Activated T-cell treated with anti-CD3 and anti-CD28 coated beads for 48 hours (primary cell): ENCODE results near the gene SLAMF9.

Experiments used
- DNase-seq: peaks from one replicate; pipeline ENCODE4 v3.0.0-alpha.2; 2020; ENCODE audit warnings: low read depth

The SLAMF9 gene

DNA sequence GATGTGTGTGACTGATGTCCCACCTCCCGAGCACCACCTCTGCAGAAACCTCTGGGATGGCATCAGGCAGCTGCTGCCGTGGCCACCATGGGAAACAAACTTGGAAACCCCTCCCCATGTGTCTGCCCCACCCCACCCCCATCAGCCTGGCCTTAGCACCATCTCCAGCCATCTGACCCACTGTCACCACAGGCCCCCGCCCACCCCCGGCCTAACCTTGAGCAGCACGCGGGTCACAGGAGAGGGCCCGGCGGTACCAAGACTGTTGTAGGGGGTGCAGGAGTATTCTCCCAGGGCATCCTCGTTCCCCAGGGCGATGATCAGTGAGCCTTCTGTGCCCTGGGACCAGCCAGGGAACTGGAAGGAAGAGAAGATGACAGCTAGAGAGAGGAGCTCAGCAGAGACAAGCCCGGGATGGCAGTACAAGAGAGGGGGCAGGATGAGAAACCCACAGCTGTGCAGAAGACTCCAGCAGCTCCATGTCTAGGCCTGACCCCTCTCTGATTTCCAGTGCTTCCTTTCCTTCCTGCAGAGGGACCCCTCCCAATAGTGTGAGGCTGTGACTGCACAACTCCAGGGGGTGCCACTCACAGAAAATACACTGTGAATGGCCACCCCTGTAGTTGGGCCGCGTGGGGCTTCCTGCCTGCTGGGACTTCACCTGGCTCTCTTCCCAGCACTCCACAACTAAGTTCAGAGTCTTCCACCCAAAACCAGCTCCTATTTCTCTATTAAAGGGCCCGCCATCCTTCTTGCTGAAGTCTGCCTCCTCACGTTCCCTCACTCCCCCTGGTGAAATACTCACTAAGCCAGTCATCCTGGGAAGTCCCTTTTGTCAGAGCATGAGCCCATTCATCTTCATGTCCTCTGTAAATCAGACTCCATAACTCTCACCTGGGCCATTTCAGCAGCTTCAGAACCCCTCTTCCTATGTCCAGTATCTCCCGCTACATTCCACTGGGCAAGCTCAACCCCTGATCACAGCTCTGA, 21.4 kb downstream of the SLAMF9 start:
- no peak for DNase-seq

DNA sequence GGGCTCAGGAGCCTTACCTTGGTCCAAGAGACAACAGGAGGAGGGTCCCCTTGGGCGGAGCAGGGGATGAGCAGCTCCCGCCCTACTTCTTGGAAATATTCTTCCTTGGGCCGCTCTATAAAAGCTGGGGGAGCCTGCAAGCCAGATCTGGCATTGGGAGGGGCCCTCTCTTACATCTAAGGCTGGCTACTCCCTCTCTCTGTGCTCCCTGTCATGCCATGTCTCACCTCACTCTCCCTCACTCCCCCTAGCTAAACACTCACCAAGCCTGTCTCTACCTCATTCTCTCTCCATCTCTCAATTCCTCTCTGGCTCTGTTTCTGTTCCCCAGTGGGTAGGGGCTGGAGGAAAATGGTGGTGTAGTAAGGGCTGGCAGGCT, 22.3 kb downstream of the SLAMF9 start:
- no peak for DNase-seq

DNA sequence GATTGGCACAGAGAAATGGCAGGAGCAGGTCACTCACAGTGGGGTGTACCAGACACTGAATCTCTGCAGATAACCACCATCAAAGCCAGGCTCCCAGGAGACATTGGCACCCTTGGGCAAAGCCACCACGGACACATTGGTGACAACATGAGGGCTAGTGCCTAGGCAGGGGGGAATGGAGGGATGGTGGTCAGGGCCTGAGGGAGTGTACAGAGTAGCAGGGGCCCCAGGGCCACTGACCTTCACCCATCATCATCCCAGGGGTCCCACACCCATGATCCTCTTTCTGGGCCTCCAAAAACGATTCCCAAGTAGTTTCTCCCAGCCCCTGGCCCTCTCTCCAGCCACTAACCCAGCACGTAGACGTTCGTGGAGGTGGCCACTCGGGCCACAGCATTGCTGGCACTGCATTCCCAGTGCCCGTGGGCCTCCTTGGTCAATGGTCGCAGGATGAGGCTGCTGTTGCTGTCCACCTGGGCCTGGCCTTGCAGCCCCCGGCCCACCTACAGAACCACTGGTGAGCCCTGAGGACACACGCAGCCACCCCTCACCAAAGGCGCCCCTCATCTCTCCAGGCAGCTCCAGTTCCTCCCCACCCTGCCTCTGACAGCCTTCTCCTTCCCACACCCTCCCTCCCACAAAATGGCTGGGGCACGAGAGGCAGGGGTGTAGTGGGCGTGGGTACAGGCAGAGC, 22.8 kb downstream of the SLAMF9 start:
- no peak for DNase-seq

DNA sequence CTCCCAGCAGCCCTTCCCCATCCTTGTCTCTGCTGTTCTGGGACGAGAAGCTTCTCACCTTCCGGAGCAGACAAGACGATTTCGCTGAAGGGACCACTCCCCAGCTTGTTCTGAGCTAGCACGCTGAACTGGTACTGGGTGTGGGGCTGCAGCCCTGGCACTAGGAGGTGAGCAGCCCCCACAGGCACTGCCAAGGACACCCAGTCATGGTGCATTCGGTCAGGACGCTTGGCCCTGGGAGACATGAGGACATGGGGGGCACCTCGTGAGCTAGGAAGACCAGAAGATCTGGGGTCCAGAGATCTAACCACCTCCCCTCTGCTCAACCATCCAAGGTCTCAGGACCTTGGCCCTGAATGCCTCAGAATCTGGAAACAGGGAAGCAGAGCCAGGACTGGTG, 23.4 kb downstream of the SLAMF9 start:
- no peak for DNase-seq

DNA sequence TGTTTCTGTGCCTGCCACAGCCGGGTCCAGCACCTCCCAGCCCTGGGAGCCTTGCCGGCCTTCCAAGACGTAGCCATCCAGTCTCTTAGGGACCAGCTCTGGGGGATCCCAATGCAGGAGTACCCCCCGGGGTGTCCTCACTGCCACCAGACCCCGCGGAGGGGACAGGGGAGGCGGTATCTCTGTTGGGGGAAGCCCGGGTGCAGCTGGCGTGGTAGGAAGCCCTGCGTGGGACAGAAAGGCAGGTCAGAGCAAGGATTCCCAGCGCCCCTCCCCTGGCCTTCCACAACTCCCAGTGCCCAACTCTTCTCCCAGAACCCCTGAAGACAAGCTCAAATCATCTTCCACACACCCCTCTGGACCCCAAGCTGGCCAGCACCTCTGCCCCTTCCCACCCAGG, 23.8 kb downstream of the SLAMF9 start:
- DNase-seq: no peak

DNA sequence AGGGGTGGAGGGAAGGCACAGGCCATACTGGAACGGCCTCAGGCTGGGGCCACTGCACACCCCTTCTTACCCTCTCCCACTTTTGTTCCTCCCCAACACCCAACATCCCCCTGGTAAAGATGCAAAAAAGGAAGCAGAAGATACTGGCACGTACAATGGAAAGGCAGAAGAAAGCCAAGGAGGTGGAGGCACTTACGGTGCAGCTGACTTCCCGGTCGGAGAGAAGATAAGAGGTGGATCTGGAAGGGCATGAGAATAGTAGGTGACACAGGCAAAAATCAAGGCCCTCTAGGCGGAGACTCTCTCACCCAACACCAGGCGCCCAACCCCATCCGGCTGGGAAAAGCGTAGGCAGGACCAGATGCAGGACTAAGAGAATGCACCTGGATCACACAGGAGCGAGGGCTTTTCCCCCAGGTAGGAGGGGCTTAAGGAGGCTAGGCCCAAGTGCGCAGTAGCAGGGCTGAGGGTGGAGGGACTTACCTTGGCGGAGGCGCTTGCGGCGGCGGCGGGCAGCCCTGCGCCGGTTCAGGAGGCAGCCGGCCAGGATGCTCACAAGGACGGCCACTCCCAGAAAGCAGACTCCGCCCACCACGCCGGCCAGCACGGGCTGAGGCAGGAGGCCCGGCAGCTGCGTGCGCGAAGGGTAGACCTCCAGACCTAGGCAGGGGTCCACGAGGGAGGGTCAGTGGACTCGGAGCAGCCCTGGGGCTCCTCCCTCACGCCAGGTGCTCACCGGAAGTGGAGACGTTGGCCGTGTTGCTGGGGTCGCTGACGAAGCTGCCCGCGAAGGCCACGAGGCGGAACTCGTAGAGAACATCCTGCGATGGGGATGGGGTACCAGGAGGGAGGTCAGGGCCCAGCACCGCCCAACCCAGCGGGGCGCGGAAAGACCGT, 24.6 kb downstream of the SLAMF9 start:
- no peak for DNase-seq

DNA sequence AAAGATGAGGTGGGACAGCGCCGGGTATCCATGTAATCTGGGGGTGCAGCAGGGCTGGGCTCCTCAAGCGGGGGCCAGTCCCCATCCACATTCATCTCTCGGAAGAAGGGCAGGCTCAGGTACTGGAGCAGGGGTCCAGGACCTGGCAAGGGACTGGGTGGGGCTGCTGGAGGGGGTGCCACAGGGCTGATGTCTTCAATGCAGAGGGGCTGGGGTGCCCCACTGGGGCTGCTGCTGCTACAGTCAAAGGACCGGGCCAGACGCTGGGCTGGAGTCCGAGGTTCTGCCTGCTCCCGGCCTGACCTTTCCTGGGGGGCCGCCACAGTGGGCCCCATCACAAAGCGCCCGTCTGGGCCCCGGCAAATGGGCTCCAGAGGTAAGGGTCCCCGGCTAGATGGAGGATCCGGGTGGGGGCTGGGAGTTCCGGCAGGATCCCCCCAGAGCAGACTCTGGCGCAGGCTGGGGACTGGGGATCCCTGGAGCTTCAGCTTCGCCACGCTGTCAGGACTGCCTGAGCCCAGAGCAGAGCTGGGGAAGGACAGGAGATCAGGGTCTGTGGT, 25.5 kb downstream of the SLAMF9 start:
- DNase-seq: no peak

DNA sequence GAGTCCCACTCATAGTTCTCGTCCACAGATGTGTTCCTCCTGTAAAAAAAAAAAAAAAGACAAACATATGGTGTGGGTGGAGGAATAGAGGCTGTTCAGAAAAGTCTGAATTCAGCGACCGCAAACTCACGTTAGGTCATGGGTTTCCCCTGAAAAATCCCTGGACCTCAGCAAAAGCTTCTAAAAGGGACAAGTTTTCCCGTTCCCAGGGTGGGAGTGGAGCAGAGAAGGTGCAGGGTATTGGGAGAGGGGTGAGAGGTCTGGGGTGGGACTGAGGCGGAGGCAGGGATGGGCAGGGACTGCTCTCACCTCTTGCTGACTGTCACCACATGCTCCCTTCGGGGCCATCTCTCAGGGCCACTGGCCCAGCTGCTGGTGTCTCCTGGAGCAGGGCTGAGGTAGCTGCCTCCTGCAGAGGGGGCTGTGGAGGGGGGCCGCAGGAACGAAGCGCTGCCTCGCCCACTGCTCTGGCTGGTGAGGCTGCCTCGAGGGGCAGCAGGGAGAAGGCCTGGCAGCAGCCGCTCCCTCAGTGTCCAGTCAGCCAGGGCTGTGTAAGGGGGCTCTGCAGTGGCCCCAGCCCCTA, 26.1 kb downstream of the SLAMF9 start:
- no peak for DNase-seq

DNA sequence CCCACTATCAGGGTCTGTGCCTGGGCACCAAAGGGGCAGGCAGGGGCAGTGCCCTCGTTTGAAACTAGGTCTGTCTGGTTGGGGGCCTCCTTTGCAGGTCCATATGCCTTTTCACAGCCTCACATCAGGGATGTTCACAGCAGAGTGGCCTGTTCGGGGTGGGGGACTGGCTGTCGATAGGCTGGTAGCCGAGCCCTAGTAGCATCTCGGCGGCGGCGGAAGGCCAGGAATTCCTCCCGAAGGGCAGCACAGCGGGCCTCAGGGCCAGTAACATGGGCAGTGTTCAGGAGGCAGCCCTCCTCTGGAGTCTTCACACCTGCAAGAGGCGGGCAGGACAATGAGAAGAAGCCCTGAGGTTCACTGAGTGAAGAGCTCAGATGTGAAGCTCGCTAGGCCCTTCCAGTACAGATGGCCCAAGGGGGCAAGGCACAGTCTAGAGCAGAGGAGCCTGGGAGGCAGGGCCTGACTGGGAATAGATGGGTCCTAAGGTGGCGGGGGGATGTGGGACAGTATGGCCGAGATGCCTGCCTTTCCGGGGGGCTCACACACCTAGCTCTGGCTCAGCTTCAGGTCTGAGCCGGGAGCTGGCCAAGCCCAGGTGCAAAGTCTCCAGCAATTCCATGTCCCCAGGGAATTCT, 26.7 kb downstream of the SLAMF9 start:
- no peak for DNase-seq

DNA sequence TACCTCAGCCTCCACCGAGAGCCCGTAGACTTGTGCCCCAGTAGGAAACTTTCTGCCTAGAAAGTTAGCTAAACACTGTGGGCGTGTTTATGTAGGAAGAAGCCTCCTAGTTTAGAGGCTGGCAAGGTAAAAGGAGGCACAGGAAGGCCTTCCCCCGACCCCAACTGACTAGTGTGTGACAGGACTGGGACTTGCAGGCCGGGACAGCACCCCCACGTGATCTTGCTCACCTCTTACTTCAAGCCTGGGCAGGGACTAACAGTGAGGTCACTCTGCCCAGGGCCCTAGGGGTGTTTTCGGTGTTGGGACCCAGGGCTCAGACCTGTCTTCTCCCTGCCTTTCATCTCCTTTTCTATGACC, 28.3 kb downstream of the SLAMF9 start:
- no peak for DNase-seq

DNA sequence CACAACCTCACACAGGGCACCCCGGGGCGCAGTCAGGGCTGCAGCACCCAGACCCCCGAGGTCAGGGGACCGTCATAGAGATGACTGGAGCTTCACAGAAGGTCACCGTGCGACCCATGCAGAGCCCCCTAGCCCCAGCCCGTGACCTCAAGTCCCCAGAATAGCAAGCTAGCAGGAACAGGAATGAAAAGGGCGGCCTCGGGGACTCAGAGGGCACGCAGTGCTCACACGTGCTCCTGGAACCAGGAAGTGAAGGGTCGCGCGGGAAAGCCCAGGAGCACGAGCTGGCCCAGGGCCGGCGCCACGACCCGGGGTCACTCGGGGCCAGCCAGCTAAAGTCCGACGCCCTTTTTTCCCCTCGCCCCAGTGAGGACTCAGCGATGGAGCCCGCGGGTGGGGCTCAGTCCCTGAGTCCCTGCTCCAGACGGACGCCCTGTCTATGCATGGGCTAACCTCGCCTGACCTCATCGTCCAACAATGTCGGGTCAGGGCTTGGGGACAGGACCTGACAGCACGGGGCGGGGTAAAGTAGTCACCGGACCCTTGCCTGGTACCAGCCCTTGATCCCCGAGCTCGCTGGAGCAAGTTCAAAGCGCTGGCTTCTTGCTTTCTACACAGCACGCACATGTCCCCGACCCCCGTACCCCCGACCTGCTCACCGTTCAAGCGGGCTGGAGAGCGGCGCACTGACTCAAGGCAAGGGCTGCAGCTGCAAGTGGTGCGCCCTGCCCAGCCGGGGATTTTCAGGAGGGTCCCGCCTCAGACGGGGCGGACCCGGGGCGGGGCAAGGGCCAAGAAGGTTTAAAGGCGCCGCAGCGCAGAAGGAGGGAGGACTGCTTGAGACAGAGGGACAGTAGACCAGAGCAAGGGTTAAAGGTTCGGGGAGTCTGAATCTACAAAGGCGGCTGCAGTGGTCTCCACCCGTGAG, 29.0 kb downstream of the SLAMF9 start, which contains the start of gene TAGLN2:
TSS of gene TAGLN2 (minus strand) at position 717 of the 928 bp plus-strand sequence. CDS start 4,998 bp downstream, outside the sequence.
- DNase-seq: peak; percentile 89

DNA sequence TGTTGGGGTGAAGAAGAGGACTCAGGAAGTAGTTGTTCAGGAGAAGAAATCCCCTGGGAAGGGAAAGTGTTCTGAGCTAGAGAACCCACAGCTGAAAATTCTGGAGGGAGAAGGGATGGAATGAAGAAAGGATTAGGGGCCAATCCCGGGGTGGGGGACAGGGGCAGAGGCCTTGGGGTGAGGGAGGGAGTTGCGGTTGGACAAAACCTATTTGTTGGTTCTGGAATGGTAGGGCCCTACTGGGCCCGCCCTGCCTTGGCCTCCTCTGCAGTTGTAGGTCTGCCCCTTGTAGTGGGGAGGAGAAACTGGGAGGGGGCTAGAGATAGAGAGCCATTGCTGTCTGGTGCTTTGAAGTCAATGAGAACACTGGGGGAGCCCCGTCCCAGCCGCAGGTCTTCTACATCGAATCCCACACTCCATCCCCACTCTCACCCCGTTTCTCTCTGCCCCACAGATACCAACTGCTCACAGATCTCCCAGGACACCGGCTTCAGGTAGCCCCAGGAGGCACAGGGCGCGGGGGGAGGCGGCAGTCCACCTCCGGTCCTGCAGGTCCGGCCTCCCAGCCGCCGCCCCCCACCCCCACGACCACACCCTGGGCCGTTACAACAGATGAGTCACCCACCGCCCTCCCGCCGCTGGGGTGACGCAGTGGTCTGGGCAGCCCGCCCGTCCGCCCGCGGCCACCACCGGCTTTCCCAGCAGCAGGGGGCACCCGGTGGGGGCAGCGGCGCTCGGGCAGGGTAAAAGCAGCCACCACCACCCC, 29.8 kb downstream of the SLAMF9 start:
- DNase-seq: peak; percentile 66

DNA sequence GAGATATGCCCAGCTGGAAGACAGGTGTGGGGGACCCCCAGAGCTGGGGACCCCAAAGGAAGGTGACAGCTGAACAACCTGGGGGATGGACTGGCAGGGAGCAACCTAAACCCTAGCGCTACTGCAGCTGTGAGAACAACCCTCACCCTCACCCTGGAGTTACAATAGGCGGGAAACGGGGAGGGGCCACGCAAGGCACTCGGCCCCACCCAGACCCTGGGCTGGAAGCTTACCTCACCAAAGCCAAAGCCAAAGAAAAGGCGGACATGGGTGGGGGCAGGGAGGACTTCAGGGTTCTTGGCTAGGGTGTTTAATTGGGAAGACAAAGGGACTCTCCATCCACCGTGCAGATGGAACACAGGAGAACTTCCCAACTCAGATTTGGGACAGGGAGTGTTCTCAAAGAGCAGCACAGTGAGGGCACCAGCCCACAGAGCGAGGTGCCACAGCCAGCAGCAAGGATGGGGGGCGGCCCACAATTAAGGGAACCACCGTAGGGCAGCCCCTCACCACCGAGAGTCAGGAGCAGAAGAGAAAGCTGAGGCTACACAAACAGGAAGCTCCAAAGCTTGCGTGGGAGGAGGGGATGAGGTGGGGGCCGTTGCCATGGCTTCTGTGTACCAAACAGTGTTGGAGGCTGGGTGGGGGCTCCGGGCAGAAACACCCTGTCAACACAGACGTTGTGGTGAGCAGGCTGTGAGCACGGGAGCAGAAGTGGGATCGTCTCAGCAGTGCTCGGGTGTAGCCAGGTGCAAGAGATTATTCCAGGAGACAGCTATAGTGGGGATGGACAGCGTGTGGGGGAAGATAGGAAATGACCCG, 30.6 kb downstream of the SLAMF9 start:
- peak; percentile 75 for DNase-seq

DNA sequence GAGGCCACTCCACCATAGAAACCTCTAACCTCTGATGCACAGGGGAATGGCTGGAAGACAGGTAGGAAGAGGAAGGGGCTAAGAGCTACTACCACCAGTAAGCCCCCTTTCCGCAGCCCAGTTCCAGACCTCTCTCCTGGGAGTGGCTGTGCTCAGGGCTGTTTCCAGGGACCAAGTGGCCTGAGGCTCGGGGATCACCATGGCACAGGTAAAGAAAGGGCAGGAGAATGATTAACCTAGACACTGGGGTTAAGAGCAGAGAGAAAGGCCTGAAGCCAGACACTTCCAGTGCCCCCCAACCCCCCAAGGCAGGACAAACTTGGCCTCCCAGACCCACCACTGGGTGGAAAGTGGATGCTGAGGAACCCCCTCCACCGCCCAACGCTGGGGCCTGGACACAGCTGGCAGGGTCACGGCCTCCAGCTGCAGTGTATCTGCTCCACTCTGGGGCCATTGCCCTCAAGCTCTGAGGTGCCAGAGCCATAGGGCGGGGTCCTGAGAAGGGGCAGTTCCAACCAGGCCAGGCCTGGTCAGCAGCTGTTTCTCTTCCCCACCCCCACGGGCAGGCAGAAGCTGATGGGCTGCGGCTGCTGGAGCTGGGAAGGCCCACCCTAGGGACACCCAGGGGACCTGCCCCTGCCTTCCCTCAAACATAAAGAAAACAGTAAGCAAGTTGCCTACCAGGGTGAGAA, 31.4 kb downstream of the SLAMF9 start:
- DNase-seq: no peak

DNA sequence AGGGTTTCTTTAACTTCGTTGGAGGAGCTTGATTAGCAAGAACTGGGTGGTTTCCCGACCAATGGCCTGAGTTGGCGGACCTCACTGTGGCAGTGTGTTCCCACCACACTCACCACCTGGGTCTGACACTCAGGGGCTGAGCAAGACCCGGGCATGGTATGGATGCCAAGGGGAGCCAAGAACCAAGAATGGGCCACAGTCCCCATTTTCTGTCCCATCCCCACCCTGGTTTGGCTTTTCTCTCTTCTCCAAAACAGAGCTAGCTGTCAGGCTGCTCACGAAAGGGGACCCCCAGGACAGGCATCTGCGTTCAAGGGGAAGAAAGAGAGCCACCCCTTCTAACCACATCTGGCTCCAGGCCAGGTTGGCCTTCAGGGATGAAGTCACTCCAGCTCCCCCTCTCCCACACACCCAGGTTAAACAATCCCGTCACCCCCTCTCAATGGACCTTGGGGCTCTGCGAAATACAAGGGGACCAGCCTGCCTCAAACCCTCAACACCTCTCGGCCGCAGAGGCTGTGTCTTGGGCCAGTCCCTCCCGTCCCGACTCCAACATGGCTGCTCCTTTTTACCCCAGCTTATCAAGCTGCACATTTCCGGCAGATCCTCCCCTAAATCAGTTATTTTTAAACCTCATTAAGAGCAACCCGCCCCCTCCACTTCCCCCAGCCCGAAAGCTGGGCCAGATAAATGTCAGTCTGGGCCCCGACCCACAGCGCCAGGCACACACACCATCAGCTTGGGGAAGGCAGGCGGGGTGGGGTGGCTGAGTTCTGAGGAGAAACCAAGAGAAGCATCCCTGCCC, 32.1 kb downstream of the SLAMF9 start:
- DNase-seq: no peak

DNA sequence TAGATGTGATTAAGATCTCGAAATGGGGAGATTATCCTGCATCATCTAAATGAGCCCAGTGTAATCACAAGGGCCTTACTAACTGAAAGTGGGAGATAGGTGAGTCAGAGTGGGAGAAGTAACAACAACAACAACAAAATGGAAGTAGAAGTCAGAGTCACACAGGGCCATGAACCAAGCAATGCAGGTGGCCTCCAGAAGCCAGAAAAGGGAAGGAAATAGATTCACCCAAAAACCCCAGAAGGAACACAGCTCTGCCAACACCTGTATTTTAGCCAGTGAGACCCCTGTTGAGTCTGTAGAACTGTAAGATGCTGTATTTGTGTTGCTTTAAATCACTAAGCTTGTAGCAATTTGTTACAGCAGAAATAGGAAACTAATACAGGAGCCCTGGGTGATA, 32.8 kb downstream of the SLAMF9 start:
- no peak for DNase-seq

DNA sequence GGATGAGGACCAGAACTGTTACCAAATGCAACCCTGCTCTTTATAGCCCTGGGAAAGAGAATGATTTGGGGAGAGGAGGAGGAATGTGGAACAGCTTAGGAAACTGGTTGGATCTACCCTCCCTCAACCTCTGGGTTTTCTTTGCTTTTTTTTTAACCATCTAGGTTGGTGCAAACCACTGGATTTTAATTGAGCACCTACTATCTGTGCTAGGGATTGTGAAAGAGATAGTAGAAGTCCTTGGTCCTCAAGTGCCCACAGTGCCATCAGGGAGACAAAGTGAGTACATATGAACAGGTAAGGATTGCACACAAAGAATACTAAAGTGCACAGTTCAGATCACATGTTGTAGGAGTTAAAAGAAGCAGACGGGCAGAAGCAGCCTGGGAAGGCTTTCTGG, 33.4 kb downstream of the SLAMF9 start:
- no peak for DNase-seq
